HepG2 (cell line): Measurements from ENCODE around the gene DEPDC5. TPM values are rescaled to one million over a fixed set of nuclear protein-coding genes. Genes with fewer than 3 reads are reported as not detected.

ENCODE experiments used
- GLMP ChIP-seq: sonication (generic); formaldehyde crosslinking; IDR thresholded peaks from 2 replicates; pipeline ENCODE4 v1.9.0; 2021; ENCODE audit warnings: missing genetic modification reagents, mild to moderate bottlenecking, borderline replicate concordance
- HOMEZ ChIP-seq: IDR thresholded peaks from 2 replicates; pipeline ENCODE4 v1.6.1; 2016; ENCODE audit warnings: low read depth
- HOXA9 ChIP-seq: sonication (generic); formaldehyde crosslinking; IDR thresholded peaks from 2 replicates; pipeline ENCODE4 v1.8.1; 2022; ENCODE audit warnings: missing genetic modification reagents, mild to moderate bottlenecking, moderate library complexity, borderline replicate concordance
- LCORL ChIP-seq, 2 experiments: fragments of 450-650 bp in 1 of 2; sonication (generic) in 1 of 2; formaldehyde crosslinking in 1 of 2; IDR thresholded peaks; 2 replicates each; pipeline versions ENCODE4 v1.5.0 to v1.6.1; 2017 to 2020; ENCODE audit warnings: antibody characterized with exemption in 1 of 2, missing genetic modification reagents in 1 of 2
- MXD1 ChIP-seq: sonication (generic); formaldehyde crosslinking; IDR thresholded peaks from 2 replicates; pipeline ENCODE4 v1.4.0; 2020; ENCODE audit warnings: mild to moderate bottlenecking, missing genetic modification reagents
- NFE2 ChIP-seq: sonication (generic); formaldehyde crosslinking; IDR thresholded peaks from 2 replicates; pipeline ENCODE4 v1.4.0; 2020; ENCODE audit warnings: missing genetic modification reagents
- POGK ChIP-seq: sonication (generic); formaldehyde crosslinking; conservative IDR thresholded peaks from 2 replicates; pipeline ENCODE4 v1.8.0; 2022; ENCODE audit warnings: mild to moderate bottlenecking, moderate library complexity, missing genetic modification reagents
- SMYD3 ChIP-seq: sonication (generic); formaldehyde crosslinking; IDR thresholded peaks from 2 replicates; pipeline ENCODE4 v1.8.1; 2023; ENCODE audit warnings: mild to moderate bottlenecking, missing genetic modification reagents
- SNRNP70 ChIP-seq: fragments of 200-400 bp; formaldehyde crosslinking; IDR thresholded peaks from 2 replicates; pipeline ENCODE4 v1.6.1; 2017; ENCODE audit warnings: mild to moderate bottlenecking, low read depth, low read length, moderate library complexity
- SP140L ChIP-seq: sonication (generic); formaldehyde crosslinking; IDR thresholded peaks from 2 replicates; pipeline ENCODE4 v1.4.0; 2020; ENCODE audit warnings: missing genetic modification reagents, borderline replicate concordance
- SSRP1 ChIP-seq: IDR thresholded peaks from 2 replicates; pipeline ENCODE4 v1.6.1; 2016; ENCODE audit warnings: control low read depth
- TEF ChIP-seq: sonication (generic); formaldehyde crosslinking; IDR thresholded peaks from 2 replicates; pipeline ENCODE4 v1.5.0; 2020; ENCODE audit warnings: missing genetic modification reagents
- ZNF10 ChIP-seq: sonication (generic); formaldehyde crosslinking; IDR thresholded peaks from 2 replicates; pipeline ENCODE4 v1.4.0; 2020; ENCODE audit warnings: mild to moderate bottlenecking, low read depth, missing genetic modification reagents, borderline replicate concordance
- ZNF333 ChIP-seq: sonication (generic); formaldehyde crosslinking; IDR thresholded peaks from 2 replicates; pipeline ENCODE4 v1.4.0; 2020; ENCODE audit warnings: mild to moderate bottlenecking, missing genetic modification reagents, borderline replicate concordance
- ZNF362 ChIP-seq: sonication (generic); formaldehyde crosslinking; IDR thresholded peaks from 2 replicates; pipeline ENCODE4 v1.4.0; 2020; ENCODE audit warnings: missing genetic modification reagents, mild to moderate bottlenecking, borderline replicate concordance
- ZNF660 ChIP-seq: sonication (generic); formaldehyde crosslinking; IDR thresholded peaks from 2 replicates; pipeline ENCODE4 v1.5.1; 2020; ENCODE audit warnings: mild to moderate bottlenecking, low read depth, missing genetic modification reagents, borderline replicate concordance
- ZNF781 ChIP-seq: sonication (generic); formaldehyde crosslinking; IDR thresholded peaks from 2 replicates; pipeline ENCODE4 v1.5.1; 2020; ENCODE audit warnings: borderline replicate concordance, mild to moderate bottlenecking, missing genetic modification reagents; ENCODE audit errors: not compliant biosample characterization
- polyA plus RNA-seq, 8 experiments: library from polyadenylated mRNA; depleted of rRNA in 3 of 8; stranded (reverse) in 7 of 8; unstranded in 1 of 8; fragments of >200 nt; fragmentation: Illumina TruSeq in 4 of 8; extraction: Trizol in 4 of 8; gene quantifications; 2 replicates each; pipeline versions ENCODE4 v1.2.1 to v1.2.3, GENCODE V29; 2011 to 2016; ENCODE audit warnings: low read depth in 4 of 8, missing spikeins in 1 of 8, mixed read lengths in 1 of 8; ENCODE audit not compliant: insufficient read depth in 1 of 8
- total RNA-seq, 5 experiments: library from RNA; depleted of rRNA; stranded (reverse); fragments of >200 nt; fragmentation: Illumina TruSeq; extraction: Trizol; gene quantifications; 2 replicates each; pipeline ENCODE4 v1.2.3, GENCODE V29; 2016; ENCODE audit warnings: low read depth in 1 of 5

The DEPDC5 gene
- total and polyA plus RNA-seq, 2 of the 13 experiments (the other 11 are each of a cell fraction or from before 2014, with no cell fraction given): 9.8 to 12.4 TPM

- no peak for TF ChIP-seq HOMEZ (CRISPR knock-in tag)
- no peak for TF ChIP-seq NFE2 (CRISPR knock-in tag)
- no peak for TF ChIP-seq SMYD3
- TF ChIP-seq MXD1: no peak
- TF ChIP-seq ZNF362 (CRISPR knock-in tag): no peak
- TF ChIP-seq ZNF333 (CRISPR knock-in tag): no peak
- TF ChIP-seq ZNF660: no peak
- TF ChIP-seq LCORL (IDR thresholded peaks at IDR 0.05): no peak
- peak; percentile 52; the same call in 1 of the 2 replicates for TF ChIP-seq LCORL (CRISPR knock-in tag; IDR thresholded peaks at IDR 0.05)
- TF ChIP-seq SSRP1 (CRISPR knock-in tag): no peak
- TF ChIP-seq GLMP: no peak
- TF ChIP-seq POGK (CRISPR knock-in tag): peak; percentile 28; the same call in 1 of the 2 replicates
- TF ChIP-seq HOXA9: peak; percentile 74
- no peak for TF ChIP-seq ZNF781 (CRISPR knock-in tag)
- TF ChIP-seq SNRNP70: no peak
- TF ChIP-seq SP140L (CRISPR knock-in tag): no peak
- TF ChIP-seq TEF (CRISPR knock-in tag): no peak
- no peak for TF ChIP-seq ZNF10 (CRISPR knock-in tag)
Observed at GRCh38 chr22:31943978-31944699, 190.3 kb downstream of the DEPDC5 start, which contains the start of gene YWHAH (continued).
